NCI-H1105 treated with DMSO at 0.1 percent for 48 hours (cell line): ENCODE measurements around the gene PCBP4.

ENCODE experiments used
- DNase-seq: peaks from one replicate; lab custom pipeline; 2025; lab: John Stamatoyannopoulos, UW

Gene PCBP4

GRCh38 chr3:51955175-51955892 lies 11.9 kb downstream of the PCBP4 start, which contains the start of gene GPR62:
TSS of gene GPR62 (plus strand) at chr3:51955381. CDS start at chr3:51955653, 272 bp downstream.
- DNase-seq: peak; percentile 30

- no peak for DNase-seq
Measured at GRCh38 chr3:51954713-51955112, 12.5 kb downstream of the PCBP4 start.

DNA sequence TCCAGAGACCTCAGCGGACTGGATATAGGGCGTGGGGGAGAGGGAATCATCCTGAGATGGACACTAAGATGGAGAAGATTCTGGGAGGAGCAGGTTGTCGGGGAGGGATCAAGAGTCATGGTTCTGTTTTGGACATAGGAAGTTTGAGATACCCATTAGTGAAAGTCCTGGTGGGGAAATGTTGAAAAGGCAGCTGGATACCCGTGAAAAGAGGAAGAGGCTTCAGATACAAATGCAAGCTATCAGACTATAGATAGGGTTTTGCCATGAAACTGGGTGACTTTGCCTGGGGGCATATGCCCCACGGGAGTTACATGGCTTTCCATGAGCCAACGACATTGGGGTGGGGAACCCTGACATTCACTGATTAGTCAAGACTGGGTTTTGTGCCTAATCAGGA lies 13.1 kb downstream of the PCBP4 start:
- DNase-seq: no peak

DNA sequence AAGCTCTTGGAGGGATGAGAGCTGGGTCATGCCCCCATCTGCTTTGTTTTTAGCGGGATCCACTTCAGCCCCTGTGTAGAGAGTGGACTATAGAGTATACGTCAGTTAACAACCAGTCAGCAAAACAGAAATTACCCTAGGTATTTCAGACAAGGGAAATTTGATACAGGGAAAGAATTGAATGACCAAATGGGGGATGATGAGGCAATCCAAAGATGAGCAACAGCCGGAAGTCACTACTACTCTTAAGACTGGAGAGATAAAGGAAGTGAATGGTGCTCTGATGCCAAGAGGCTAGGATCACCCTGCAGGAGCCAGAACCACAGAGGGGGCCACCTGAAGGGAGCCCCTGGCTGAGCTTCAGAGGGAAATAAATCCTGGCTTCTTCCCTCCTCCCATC lies 13.8 kb downstream of the PCBP4 start:
- DNase-seq: no peak

DNA sequence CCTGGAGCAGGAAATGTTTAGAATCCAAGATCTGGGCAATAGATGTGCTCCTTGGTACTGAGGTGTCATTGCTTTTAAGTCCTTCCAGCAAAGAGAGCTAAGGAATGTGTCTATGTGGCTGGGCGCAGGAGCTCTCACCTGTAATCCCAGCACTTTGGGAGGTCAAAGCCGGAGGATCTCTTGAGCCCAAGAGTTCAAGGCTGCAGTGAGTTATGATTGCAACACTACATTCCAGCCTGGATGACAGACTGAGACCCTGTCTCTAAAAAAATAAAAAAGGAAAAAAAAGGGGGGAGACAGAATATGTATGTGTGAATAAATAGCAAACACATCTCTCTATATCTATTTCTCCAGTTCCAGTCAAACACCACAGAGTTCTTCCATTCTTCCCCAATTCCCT lies 16.4 kb downstream of the PCBP4 start:
- no peak for DNase-seq

DNA sequence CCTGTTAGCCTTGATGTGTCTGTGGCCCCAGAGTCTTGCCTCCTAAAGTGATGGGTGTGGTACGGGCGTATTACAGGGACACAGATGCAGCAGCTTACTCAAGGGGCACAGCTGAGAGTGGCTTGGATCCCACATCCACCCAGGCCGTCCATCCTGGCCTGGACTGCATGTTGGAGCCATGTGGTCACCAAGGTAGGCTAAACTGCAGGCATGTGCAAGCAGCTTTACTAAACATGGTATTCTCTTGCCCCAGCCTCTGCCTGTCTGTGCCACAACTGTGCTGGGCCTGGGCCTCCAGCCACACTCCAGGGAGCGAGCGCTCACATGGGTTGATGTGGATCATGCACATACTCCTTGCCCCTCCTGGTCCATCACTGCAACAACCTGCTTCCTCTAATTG lies 18.1 kb downstream of the PCBP4 start:
- DNase-seq: no peak

DNA sequence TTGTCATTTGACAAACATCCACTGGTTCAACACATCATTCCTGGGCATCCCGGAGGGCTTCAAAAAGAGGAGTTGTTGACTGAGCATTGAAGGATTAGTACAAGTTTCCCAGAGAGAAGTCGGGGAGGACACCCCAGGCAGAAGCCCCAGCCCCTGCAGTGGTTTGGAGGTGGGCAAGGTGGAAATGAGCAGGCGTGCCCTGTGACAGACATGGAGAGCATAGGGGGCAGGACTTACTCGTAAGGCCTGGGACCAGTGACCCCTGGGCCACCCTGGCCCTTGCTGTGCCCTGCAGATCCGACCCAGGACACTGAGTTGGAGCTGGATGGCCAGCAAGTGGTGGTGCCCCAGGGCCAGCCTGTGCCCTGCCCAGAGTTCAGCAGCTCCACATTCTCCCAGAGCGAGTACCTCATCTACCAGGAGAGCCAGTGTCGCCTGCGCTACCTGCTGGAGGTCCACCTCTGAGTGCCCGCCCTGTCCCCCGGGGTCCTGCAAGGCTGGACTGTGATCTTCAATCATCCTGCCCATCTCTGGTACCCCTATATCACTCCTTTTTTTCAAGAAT lies 19.2 kb downstream of the PCBP4 start:
- no peak for DNase-seq

DNA sequence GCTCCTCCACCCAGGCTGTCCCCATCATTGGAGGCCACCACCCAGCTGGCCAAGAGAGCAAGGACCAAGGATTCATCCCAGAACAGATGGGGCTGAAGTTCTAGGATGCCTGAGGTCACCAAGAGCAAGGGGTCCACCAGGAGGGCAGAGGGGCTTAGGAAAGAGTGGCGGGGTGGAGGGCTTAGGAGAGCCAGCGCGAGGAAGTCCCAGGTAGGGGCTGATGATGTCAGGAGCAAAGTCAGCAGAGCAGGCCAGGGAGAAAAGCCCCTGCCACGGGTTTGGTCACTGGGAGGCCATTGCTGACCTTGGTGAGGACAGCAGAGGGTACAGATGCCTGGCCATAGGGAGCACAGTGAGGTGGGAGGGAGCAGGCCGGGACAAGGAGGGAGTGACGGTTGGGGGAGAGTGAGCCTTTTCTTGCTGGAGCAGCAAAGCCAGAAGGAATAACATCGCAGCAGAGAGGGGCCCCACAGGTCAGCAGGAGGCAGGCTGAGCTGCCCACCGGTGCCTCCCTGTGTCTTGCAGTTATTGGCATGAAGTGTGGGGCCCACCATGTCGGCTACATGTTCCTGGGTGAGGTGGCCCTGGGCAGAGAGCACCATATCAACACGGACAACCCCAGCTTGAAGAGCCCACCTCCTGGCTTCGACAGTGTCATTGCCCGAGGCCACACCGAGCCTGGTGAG lies 19.9 kb downstream of the PCBP4 start:
- DNase-seq: no peak

GRCh38 chr3:51946796-51947195 lies 20.5 kb downstream of the PCBP4 start:
- DNase-seq: no peak

DNA sequence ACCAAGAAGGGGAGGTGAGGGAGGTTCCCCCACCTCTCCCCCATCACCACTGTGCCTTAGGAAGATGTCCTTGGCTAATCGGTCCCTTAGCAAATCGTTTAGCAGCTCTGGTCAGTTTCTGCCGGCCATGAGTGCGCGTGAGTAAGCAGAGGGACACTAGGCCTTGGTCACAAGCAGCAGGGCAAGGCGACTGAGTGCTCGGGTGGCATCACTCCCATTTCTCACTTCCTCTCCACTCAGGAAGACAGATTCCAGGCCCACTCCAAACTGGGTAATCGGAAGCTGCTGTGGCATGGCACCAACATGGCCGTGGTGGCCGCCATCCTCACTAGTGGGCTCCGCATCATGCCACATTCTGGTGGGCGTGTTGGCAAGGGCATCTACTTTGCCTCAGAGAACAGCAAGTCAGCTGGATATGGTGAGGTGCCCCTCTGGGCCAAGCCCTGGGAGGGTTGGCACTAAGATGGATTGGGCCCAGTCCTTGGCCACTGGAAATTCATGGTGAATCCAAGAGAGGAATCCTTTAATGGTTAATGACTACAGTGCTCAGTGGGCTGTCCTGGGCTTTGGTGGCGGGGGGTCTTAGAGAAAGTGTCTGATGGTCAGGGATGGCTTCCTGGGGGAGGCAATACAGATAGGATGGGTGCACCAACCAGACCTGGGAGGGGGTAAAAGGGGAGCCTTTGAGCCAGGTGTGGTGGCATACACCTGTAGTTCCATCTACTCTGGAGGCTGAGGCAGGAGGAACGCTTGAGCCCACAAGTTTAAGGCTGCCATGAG lies 21.1 kb downstream of the PCBP4 start:
- no peak for DNase-seq

DNA sequence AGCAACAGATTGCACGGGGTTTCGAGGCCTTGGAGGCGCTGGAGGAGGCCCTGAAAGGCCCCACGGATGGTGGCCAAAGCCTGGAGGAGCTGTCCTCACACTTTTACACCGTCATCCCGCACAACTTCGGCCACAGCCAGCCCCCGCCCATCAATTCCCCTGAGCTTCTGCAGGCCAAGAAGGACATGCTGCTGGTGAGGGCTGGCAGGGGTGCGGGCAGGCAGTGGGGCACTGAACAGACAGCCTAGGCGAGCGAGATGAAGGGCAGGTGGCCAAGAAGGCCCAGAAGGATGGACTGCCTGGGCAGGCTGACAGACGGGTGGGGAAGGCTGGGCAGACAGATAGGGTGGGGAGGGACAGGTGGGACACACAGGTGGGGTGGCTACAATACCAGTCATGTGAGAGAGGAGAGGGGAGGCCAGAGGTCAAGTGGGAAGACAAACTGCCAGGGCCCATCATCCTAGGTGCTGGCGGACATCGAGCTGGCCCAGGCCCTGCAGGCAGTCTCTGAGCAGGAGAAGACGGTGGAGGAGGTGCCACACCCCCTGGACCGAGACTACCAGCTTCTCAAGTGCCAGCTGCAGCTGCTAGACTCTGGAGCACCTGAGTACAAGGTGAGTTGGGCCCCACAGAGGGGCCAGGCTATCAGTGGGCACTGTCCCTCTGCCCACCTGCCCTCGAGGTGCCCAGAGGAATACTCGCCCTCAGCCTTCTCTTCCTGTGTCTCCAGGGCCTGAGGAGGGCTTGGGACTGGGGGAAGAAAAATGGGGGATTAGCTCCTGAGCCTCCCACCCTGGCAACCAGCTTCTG lies 22.0 kb downstream of the PCBP4 start:
- DNase-seq: no peak

- no peak for DNase-seq
Measured at GRCh38 chr3:51944451-51945021, 22.7 kb downstream of the PCBP4 start.

- DNase-seq: no peak
Measured at GRCh38 chr3:51943451-51944391, 23.5 kb downstream of the PCBP4 start.

DNA sequence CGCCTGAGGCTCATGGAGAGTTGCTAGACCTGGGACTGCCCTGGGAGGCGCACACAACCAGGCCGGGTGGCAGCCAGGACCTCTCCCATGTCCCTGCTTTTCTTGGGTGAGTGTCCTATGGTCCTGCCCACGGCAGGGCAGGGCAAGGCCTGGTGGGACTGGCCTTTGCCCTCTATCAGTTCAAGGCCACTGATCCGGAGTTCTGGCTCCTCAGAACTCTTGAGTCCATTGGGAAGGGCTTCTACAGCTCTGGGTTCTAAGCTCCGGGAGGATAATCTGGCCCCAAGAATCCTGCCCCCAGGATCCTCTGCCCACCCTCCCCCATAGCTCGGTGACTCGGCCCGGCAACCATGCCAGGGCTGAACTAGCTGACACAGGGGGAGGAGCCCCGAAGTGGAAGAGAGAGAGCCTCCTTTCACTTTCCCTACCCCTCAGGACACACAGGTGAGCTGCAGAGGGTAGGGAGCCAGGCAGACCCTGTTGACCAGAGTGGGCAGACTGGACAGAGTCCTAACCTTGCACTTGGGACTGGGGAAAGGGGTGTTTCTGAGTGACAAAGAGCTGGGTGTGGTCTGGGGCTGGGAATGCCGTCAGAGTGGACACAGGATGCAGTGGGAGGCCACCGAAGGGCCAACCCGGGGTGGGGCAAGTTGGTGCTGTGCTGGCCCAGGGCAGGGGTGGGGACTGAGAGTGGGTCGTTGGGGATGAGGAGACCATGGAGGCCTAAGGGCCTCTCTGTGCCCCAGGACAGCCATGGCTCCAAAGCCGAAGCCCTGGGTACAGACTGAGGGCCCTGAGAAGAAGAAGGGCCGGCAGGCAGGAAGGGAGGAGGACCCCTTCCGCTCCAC lies 24.4 kb downstream of the PCBP4 start:
- DNase-seq: no peak

GRCh38 chr3:51941798-51942602 lies 25.3 kb downstream of the PCBP4 start, which contains the start of the genes PARP3 and RRP9:
TSS of gene PARP3 (plus strand) at chr3:51942363. CDS start at chr3:51943356, 993 bp downstream.
TSS of gene RRP9 (minus strand) at chr3:51941904. CDS start at chr3:51941867, 37 bp downstream.
- DNase-seq: peak; percentile 97

DNA sequence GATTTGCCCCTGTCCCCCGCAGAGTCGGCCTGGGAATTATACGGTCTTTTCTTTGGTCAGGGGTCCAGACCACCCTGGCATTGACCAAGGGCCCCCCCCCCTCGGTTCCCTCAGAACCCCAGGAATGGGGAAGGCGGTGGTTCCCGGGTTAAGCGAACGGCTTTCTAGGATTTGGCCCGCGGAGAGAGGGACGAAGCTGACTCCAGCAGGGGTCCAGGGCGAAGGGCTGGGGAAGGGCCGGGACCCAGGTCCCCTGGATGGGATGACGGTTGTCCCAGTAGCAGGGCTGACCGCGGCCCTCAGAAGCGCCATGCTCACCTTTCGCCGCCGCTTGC lies 25.8 kb downstream of the PCBP4 start:
- no peak for DNase-seq

DNA sequence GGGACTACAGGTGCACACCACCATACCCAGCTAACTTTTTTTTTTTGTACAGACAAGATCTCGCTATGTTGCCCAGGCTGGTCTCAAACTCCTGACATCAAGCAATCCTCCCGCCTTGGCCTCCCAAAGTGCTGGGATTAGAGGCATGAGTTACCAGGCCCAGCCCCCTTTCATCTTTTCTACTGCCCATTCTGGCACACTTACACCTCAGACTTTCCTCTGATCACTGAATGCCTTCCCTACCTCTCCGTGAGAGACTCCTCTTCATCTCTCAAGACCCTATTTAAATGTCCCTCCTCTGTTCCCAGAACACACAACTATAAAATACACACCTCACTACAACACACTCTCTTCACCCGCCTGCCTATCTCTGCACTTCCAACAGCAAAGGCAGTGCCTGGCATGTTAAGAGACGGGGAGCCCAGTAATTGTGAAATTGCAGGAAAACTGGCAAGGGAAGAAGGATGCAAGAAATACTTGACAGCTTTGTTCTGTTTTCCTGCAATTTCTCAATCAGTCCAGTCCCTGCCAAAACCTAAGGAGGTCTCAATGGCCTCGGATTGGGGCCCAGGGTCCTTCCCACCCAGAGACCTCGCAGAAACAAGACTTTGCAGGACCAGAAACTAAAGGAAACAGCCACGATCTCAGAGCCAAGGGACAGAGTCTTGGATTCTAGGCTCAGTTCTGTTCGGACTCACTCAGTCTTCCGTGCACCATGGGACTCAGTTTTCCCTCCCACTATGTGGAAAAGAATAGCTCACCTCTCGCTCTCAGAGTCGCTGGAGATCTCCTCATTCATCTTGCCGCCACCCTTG lies 26.4 kb downstream of the PCBP4 start:
- no peak for DNase-seq
